Small intestine (tissue), 7 donors: ENCODE data around the gene DAPK1. TPM values are rescaled to one million over a fixed set of nuclear protein-coding genes. Genes with fewer than 3 reads are reported as not detected.

Experiments
- DNase-seq, 2 donors: peaks; one replicate each; pipeline versions ENCODE4 v3.0.0 to v3.0.0-alpha.2; 2013
- FAIRE-seq: peaks from 2 replicates; lab custom pipeline; 2012; peaks lifted over from hg19 to GRCh38; lab: Jason Lieb, UNC
- H3K27ac ChIP-seq, 3 donors: one replicate each; pipeline ENCODE4 v1.5.1; 2013; ENCODE audit warnings: low read length in 2 of 3, mild to moderate bottlenecking in 2 of 3, control low read depth in 1 of 3, inconsistent platforms in 1 of 3, low read depth in 1 of 3, moderate library complexity in 1 of 3
- H3K27me3 ChIP-seq, 3 donors: one replicate each; pipeline ENCODE4 v1.6.1; 2013; ENCODE audit warnings: low read length in 3 of 3, inconsistent platforms in 1 of 3; ENCODE audit not compliant: control insufficient read depth in 3 of 3, insufficient read depth in 3 of 3
- H3K36me3 ChIP-seq, 3 donors: one replicate each; pipeline ENCODE4 v1.6.1; 2013; ENCODE audit warnings: low read length in 3 of 3, inconsistent platforms in 1 of 3, low read depth in 1 of 3, mild to moderate bottlenecking in 1 of 3, moderate library complexity in 1 of 3; ENCODE audit not compliant: control insufficient read depth in 3 of 3, insufficient read depth in 2 of 3
- H3K4me1 ChIP-seq, 3 donors: one replicate each; pipeline ENCODE4 v1.6.1; 2013; ENCODE audit warnings: low read length in 2 of 3, inconsistent platforms in 1 of 3, low read depth in 1 of 3, mild to moderate bottlenecking in 1 of 3, moderate library complexity in 1 of 3; ENCODE audit not compliant: control insufficient read depth in 3 of 3, insufficient read depth in 2 of 3
- H3K4me3 ChIP-seq, 3 donors: one replicate each; pipeline ENCODE4 v1.5.1; 2013; ENCODE audit warnings: low read length in 3 of 3, control low read depth in 1 of 3, inconsistent platforms in 1 of 3, low read depth in 1 of 3, mild to moderate bottlenecking in 1 of 3, moderate library complexity in 1 of 3
- H3K9me3 ChIP-seq, 2 donors: one replicate each; pipeline ENCODE4 v1.6.1; 2013; ENCODE audit warnings: low read depth in 1 of 2, low read length in 1 of 2; ENCODE audit not compliant: control insufficient read depth in 2 of 2, insufficient read depth in 1 of 2
- WGBS, 3 donors: extraction: QIAGEN DNeasy Blood & Tissue Kit; methylation state at CpG; one replicate each; pipeline ENCODE4 v1.1.7; 2013; 5-methylcytosine and 5-hydroxymethylcytosine counted together
- polyA plus RNA-seq, 4 donors: library from polyadenylated mRNA; stranded (reverse) in 3 of 4; unstranded in 1 of 4; fragments of 200-250 nt in 3 of 4; fragments of 120-200 nt in 1 of 4; gene quantifications; one replicate each; pipeline versions ENCODE4 v1.2.1 to v1.2.3, GENCODE V29; 2013
- donor health status: healthy with polysubstance abuse.
- donor health status: control.
- donor health status: control.
- donor health status: Bipolar disorder and iron deficiency.
- donor health status: healthy.

Gene DAPK1
- polyA plus RNA-seq, 4 donors: 6.8 to 21.7 (median 9.6) TPM

DNA sequence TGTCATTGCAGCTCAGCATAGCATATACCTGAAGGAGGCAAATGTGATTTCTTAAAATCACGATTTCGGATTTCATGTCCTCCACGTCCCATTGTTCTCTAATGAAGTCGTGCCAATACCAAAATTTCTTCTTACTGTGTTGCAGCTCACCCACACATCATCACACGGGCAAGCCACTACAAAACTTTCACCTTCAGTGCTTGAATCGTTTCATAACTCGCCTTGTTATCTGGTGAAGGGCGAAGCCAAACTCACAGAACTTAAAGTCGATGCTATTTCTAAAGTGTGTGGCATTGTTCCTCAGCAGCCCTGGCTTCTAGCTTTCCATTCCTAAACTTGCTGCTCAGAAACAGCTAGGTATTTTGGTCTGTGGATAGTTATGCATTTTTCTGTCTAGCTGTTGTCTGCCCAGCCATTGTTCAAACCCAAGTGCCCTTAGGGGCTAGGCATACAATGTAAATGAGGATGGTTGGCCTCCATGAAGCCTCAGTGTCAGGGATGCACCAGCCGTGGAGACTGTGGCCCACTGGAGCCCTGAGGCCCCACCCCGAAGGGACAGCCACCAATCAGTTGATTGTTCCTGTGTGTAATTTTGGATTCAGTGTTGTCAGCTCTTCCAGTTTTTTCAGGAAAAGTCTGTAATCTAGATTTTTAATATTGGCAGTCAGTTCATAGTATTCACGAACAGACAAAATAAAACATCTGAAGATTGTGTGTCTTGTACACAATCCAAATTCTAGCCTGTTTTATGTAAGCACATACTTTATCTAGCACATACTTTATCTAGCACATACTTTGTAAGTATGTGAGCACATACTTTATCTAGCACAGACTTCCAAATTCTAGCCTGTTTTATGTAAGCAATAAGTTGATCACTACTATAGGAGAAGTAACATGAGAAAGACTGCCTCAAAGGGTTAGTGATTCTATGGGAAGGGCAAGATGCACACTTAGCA, 112.8 kb downstream of the DAPK1 start:
- no peaks in the 10 kb centered on the region for H3K9me3 ChIP-seq
- no peak for DNase-seq
- WGBS, 3 donors: 79 to 89% (median 87%) methylated on average over 12 of the region's 12 CpGs
- no peaks in the 10 kb centered on the region for H3K4me1 ChIP-seq
- no peak for FAIRE-seq
- H3K4me3 ChIP-seq: no peak overlapping the region
- H3K36me3 ChIP-seq: peaks cover 0 to 10% (median 2%) of the 10 kb centered on the region in 3 donors
- no peak overlapping the region for H3K27ac ChIP-seq
- no peaks in the 10 kb centered on the region for H3K27me3 ChIP-seq

DNA sequence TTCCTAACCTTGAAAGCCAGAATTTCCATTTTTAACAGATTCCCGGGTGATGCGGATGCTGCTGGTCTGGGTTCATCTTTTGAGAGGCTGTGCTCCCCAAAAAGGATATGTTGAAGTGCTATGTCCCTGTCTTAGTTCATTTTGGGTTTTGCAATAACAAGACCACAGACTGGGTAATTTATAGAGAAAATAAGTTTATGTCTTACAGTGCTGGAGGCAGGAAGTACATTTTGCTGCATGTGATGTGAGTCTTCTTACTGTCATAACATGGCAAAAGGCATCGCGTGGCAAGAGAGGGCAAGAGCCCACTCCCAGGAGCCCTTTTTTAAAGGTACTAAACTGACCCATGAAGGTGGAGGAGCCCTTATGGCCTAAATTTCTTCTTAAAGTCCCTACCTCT, 114.1 kb downstream of the DAPK1 start:
- 88 to 95% (median 89%) methylated on average over 4 of the region's 4 CpGs for WGBS, 3 donors
- H3K4me1 ChIP-seq: no peaks in the 10 kb centered on the region
- H3K4me3 ChIP-seq: no peak overlapping the region
- H3K27ac ChIP-seq: no peak overlapping the region
- H3K27me3 ChIP-seq: peaks cover 0 to 2% (median 0%) of the 10 kb centered on the region in 3 donors
- H3K9me3 ChIP-seq: no peaks in the 10 kb centered on the region
- FAIRE-seq (no peak), DNase-seq (no peak)
- H3K36me3 ChIP-seq: peaks cover 0 to 9% (median 0%) of the 10 kb centered on the region in 3 donors

DNA sequence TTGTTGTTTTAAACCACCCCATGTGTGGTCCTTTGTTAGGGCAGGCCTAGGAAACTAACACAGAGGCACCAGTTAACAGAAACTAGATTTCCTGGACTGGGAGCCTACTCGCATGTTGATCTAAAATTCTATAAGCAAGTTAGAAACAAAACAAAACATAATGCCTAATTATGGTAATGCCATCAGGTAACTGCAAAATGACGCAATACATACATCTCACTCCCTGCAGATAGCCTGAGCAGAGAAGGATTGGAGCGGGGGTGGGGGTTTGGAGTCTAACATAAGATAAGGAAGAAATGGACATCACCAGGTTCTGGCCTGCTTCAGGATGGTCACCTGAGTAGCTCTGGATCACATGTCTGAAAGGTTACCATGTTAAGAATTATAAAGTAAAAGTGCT, 114.9 kb downstream of the DAPK1 start:
- WGBS, 3 donors: 94 to 95% (median 94%) methylated on average over 3 of the region's 3 CpGs
- H3K4me3 ChIP-seq: no peak overlapping the region
- H3K9me3 ChIP-seq: no peaks in the 10 kb centered on the region
- no peak for FAIRE-seq
- H3K36me3 ChIP-seq: peaks cover 0 to 9% (median 0%) of the 10 kb centered on the region in 3 donors
- H3K4me1 ChIP-seq: no peaks in the 10 kb centered on the region
- H3K27ac ChIP-seq: no peak overlapping the region
- no peak for DNase-seq
- H3K27me3 ChIP-seq: peaks cover 0 to 4% (median 0%) of the 10 kb centered on the region in 3 donors

DNA sequence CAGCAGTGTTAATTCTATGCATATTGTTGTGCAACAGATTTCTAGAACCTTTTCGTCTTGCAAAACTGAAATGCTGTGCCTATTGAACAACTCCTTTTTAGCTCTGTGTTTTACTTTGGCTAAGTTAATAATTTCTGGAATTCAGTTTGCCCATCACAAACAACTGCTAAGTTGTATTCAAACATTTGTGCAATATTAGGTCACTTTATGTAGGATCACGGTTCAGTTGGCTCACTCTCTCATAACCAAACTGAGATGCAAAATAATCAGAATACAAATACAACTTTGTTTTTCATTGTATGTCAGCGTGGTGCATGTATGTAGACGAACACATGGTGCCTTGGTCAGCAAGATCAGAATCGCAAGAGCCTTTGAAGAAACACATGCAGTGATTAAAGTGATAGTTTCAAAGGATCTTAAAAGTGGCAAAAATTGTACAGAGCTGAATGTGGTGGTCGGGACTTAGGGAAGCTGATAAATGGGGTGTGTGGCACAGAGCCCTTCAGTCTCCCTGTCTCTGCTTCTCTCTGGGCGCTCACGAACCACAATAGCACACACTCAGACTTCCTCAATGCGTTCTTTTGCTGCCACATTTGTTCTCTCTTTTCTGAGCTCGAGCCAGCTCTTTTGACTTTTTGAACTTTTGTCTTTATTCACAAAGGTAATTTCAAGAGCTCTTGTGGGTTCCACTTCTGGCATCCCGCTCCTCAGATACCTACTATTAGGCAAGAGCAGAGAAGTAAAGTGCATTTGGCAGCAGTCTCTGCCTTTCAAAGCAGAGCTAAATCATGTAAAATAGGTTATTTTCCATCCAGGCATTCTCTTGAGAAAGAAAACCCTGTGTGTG, 115.8 kb downstream of the DAPK1 start:
- Histone ChIP-seq H3K36me3 (peaks cover 0 to 11% (median 0%) of the 10 kb centered on the region in 3 donors), H3K9me3 (no peaks in the 10 kb centered on the region), H3K4me3 (no peak overlapping the region), H3K27me3 (peaks cover 0 to 4% (median 0%) of the 10 kb centered on the region in 3 donors), H3K27ac (no peak overlapping the region), H3K4me1 (no peaks in the 10 kb centered on the region)
- DNase-seq (no peak), FAIRE-seq (no peak)
- WGBS, 3 donors: 64 to 79% (median 66%) methylated on average over 11 of the region's 11 CpGs

DNA sequence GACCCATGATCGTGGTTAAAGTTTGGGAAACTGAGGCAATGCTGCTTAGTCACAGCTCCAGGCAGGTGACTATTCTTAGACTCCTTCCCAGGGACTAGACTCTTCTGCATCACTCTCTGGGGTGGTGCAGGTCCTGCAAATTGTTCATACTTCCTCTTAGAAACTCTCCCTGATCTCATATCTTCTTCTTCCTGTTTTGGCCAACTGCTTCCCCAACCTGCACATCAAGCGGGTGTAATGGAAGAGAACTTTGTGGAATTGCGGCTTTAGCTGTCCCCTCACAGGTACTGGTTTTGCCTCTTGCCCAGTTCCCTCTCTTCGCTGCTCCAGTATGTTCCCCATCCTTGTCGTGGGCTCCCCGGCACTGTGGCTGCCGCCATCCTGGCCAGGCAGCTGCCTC, 116.7 kb downstream of the DAPK1 start:
- FAIRE-seq: no peak

GRCh38 chr9:87615136-87615535, 117.5 kb downstream of the DAPK1 start:
- WGBS, 3 donors: 88 to 94% (median 88%) methylated on average over 6 of the region's 6 CpGs
- FAIRE-seq: no peak
- no peak for DNase-seq
- Histone ChIP-seq H3K27me3 (peaks cover 0 to 4% (median 0%) of the 10 kb centered on the region in 3 donors), H3K9me3 (no peaks in the 10 kb centered on the region), H3K36me3 (peaks cover 0 to 13% (median 0%) of the 10 kb centered on the region in 3 donors), H3K4me1 (no peaks in the 10 kb centered on the region), H3K27ac (no peak overlapping the region), H3K4me3 (no peak overlapping the region)

More for the DNA sequence above, 116.7 kb downstream of the DAPK1 start:
- no peaks in the 10 kb centered on the region for H3K9me3 ChIP-seq
- no peak overlapping the region for H3K4me3 ChIP-seq
- H3K4me1 ChIP-seq: no peaks in the 10 kb centered on the region
- peaks cover 0 to 4% (median 0%) of the 10 kb centered on the region in 3 donors for H3K27me3 ChIP-seq
- WGBS, 3 donors: 74 to 81% (median 76%) methylated on average over 7 of the region's 7 CpGs
- H3K36me3 ChIP-seq: peaks cover 0 to 12% (median 0%) of the 10 kb centered on the region in 3 donors
- no peak for DNase-seq
- no peak overlapping the region for H3K27ac ChIP-seq

- H3K27ac ChIP-seq: no peak overlapping the region
- DNase-seq (no peak), FAIRE-seq (no peak)
- H3K4me3 ChIP-seq: no peak overlapping the region
- H3K36me3 ChIP-seq: peaks cover 0 to 13% (median 0%) of the 10 kb centered on the region in 3 donors
- 89 to 94% (median 91%) methylated on average over 6 of the region's 6 CpGs for WGBS, 3 donors
- H3K9me3 ChIP-seq: no peaks in the 10 kb centered on the region
- no peaks in the 10 kb centered on the region for H3K4me1 ChIP-seq
- H3K27me3 ChIP-seq: peaks cover 0 to 4% (median 0%) of the 10 kb centered on the region in 3 donors
These were observed 118.0 kb downstream of the DAPK1 start for GRCh38 chr9:87615547-87616148.

- peaks cover 0 to 13% (median 0%) of the 10 kb centered on the region in 3 donors for H3K36me3 ChIP-seq
- no peaks in the 10 kb centered on the region for H3K4me1 ChIP-seq
- no peak overlapping the region for H3K4me3 ChIP-seq
- peaks cover 0 to 4% (median 0%) of the 10 kb centered on the region in 3 donors for H3K27me3 ChIP-seq
- DNase-seq: no peak
- H3K9me3 ChIP-seq: no peaks in the 10 kb centered on the region
- no peak for FAIRE-seq
- no peak overlapping the region for H3K27ac ChIP-seq
- WGBS, 3 donors: 72 to 78% (median 75%) methylated on average over 2 of the region's 2 CpGs
These were observed 120.6 kb downstream of the DAPK1 start for GRCh38 chr9:87618226-87618625.
